ENCODE measurements around the gene RIMBP3B.
"Not testable (repeated sequence)": the region's sequence is repeated elsewhere in the genome, so short reads cannot be mapped to it uniquely, and the experiment has no call there.

Gene RIMBP3B

GRCh38 chr22:21384468-21385357 is 1.2 kb downstream of the RIMBP3B start:
- not testable (repeated sequence) for H3K4me1 ChIP-seq (ENCODE audit: control insufficient read depth, insufficient read depth, low read length); H3K27me3 ChIP-seq (ENCODE audit: control insufficient read depth, insufficient read depth, low read length); H3K4me3 ChIP-seq (ENCODE audit: low read depth, low read length); H3K9me3 ChIP-seq (ENCODE audit: control insufficient read depth, insufficient read depth, low read length); H3K36me3 ChIP-seq (ENCODE audit: control insufficient read depth, insufficient read depth, low read length); H3K9ac ChIP-seq (ENCODE audit: low read depth, low read length)

GRCh38 chr22:21389480-21389879 is 5.9 kb downstream of the RIMBP3B start:
- H3K4me1 ChIP-seq (ENCODE audit: control insufficient read depth, insufficient read depth, low read length); H3K9ac ChIP-seq (ENCODE audit: low read depth, low read length); H3K4me3 ChIP-seq (ENCODE audit: low read depth, low read length); H3K9me3 ChIP-seq (ENCODE audit: control insufficient read depth, insufficient read depth, low read length); H3K27me3 ChIP-seq (ENCODE audit: control insufficient read depth, insufficient read depth, low read length); H3K36me3 ChIP-seq (ENCODE audit: control insufficient read depth, insufficient read depth, low read length): not testable (repeated sequence)

- not testable (repeated sequence) for H3K36me3 ChIP-seq (ENCODE audit: control insufficient read depth, insufficient read depth, low read length); H3K9ac ChIP-seq (ENCODE audit: low read depth, low read length)
Measured at GRCh38 chr22:21390013-21390412, 6.5 kb downstream of the RIMBP3B start.

GRCh38 chr22:21394613-21395012 is 11.1 kb downstream of the RIMBP3B start:
- not testable (repeated sequence) for H3K27me3 ChIP-seq (ENCODE audit: control insufficient read depth, insufficient read depth, low read length); H3K9ac ChIP-seq (ENCODE audit: low read depth, low read length); H3K4me3 ChIP-seq (ENCODE audit: low read depth, low read length); H3K9me3 ChIP-seq (ENCODE audit: control insufficient read depth, insufficient read depth, low read length); H3K4me1 ChIP-seq (ENCODE audit: control insufficient read depth, insufficient read depth, low read length); H3K36me3 ChIP-seq (ENCODE audit: control insufficient read depth, insufficient read depth, low read length)

More at GRCh38 chr22:21390013-21390412, 6.5 kb downstream of the RIMBP3B start:
- H3K4me3 ChIP-seq (ENCODE audit: low read depth, low read length); H3K27me3 ChIP-seq (ENCODE audit: control insufficient read depth, insufficient read depth, low read length); H3K9me3 ChIP-seq (ENCODE audit: control insufficient read depth, insufficient read depth, low read length); H3K4me1 ChIP-seq (ENCODE audit: control insufficient read depth, insufficient read depth, low read length): not testable (repeated sequence)

GRCh38 chr22:21401197-21401969 is 17.8 kb downstream of the RIMBP3B start:
- H3K9me3 ChIP-seq (ENCODE audit: control insufficient read depth, insufficient read depth, low read length); H3K27me3 ChIP-seq (ENCODE audit: control insufficient read depth, insufficient read depth, low read length); H3K36me3 ChIP-seq (ENCODE audit: control insufficient read depth, insufficient read depth, low read length); H3K4me3 ChIP-seq (ENCODE audit: low read depth, low read length); H3K4me1 ChIP-seq (ENCODE audit: control insufficient read depth, insufficient read depth, low read length); H3K9ac ChIP-seq (ENCODE audit: low read depth, low read length): not testable (repeated sequence)

- not testable (repeated sequence) for H3K36me3 ChIP-seq (ENCODE audit: control insufficient read depth, insufficient read depth, low read length); H3K9me3 ChIP-seq (ENCODE audit: control insufficient read depth, insufficient read depth, low read length); H3K4me1 ChIP-seq (ENCODE audit: control insufficient read depth, insufficient read depth, low read length); H3K27me3 ChIP-seq (ENCODE audit: control insufficient read depth, insufficient read depth, low read length); H3K9ac ChIP-seq (ENCODE audit: low read depth, low read length); H3K4me3 ChIP-seq (ENCODE audit: low read depth, low read length)
Measured at GRCh38 chr22:21402763-21403314, 19.3 kb downstream of the RIMBP3B start.

GRCh38 chr22:21407139-21407538 is 23.6 kb downstream of the RIMBP3B start:
- H3K9me3 ChIP-seq (ENCODE audit: control insufficient read depth, insufficient read depth, low read length); H3K27me3 ChIP-seq (ENCODE audit: control insufficient read depth, insufficient read depth, low read length); H3K4me1 ChIP-seq (ENCODE audit: control insufficient read depth, insufficient read depth, low read length); H3K36me3 ChIP-seq (ENCODE audit: control insufficient read depth, insufficient read depth, low read length); H3K9ac ChIP-seq (ENCODE audit: low read depth, low read length); H3K4me3 ChIP-seq (ENCODE audit: low read depth, low read length): not testable (repeated sequence)

- H3K4me1 ChIP-seq (ENCODE audit: control insufficient read depth, insufficient read depth, low read length); H3K9ac ChIP-seq (ENCODE audit: low read depth, low read length): not testable (repeated sequence)
Measured at GRCh38 chr22:21407792-21408191, 24.2 kb downstream of the RIMBP3B start.

GRCh38 chr22:21416375-21416774 is 32.8 kb downstream of the RIMBP3B start:
- not testable (repeated sequence) for H3K36me3 ChIP-seq (ENCODE audit: control insufficient read depth, insufficient read depth, low read length); H3K4me1 ChIP-seq (ENCODE audit: control insufficient read depth, insufficient read depth, low read length); H3K27me3 ChIP-seq (ENCODE audit: control insufficient read depth, insufficient read depth, low read length); H3K4me3 ChIP-seq (ENCODE audit: low read depth, low read length); H3K9ac ChIP-seq (ENCODE audit: low read depth, low read length); H3K9me3 ChIP-seq (ENCODE audit: control insufficient read depth, insufficient read depth, low read length)

More at GRCh38 chr22:21407792-21408191, 24.2 kb downstream of the RIMBP3B start:
- not testable (repeated sequence) for H3K4me3 ChIP-seq (ENCODE audit: low read depth, low read length); H3K36me3 ChIP-seq (ENCODE audit: control insufficient read depth, insufficient read depth, low read length); H3K9me3 ChIP-seq (ENCODE audit: control insufficient read depth, insufficient read depth, low read length); H3K27me3 ChIP-seq (ENCODE audit: control insufficient read depth, insufficient read depth, low read length)

- not testable (repeated sequence) for H3K4me3 ChIP-seq (ENCODE audit: low read depth, low read length); H3K4me1 ChIP-seq (ENCODE audit: control insufficient read depth, insufficient read depth, low read length); H3K9ac ChIP-seq (ENCODE audit: low read depth, low read length); H3K36me3 ChIP-seq (ENCODE audit: control insufficient read depth, insufficient read depth, low read length); H3K27me3 ChIP-seq (ENCODE audit: control insufficient read depth, insufficient read depth, low read length); H3K9me3 ChIP-seq (ENCODE audit: control insufficient read depth, insufficient read depth, low read length)
Measured at GRCh38 chr22:21417227-21417746, 33.7 kb downstream of the RIMBP3B start, which contains the start of gene HIC2. TSS of gene HIC2 (plus strand) at chr22:21417371. CDS start at chr22:21442832, 25,461 bp downstream.

- H3K27me3 ChIP-seq (ENCODE audit: control insufficient read depth, insufficient read depth, low read length); H3K36me3 ChIP-seq (ENCODE audit: control insufficient read depth, insufficient read depth, low read length); H3K4me1 ChIP-seq (ENCODE audit: control insufficient read depth, insufficient read depth, low read length); H3K9me3 ChIP-seq (ENCODE audit: control insufficient read depth, insufficient read depth, low read length); H3K4me3 ChIP-seq (ENCODE audit: low read depth, low read length); H3K9ac ChIP-seq (ENCODE audit: low read depth, low read length): not testable (repeated sequence)
Measured at GRCh38 chr22:21417853-21418252, 34.3 kb downstream of the RIMBP3B start.

Data from iPS-15b (cell line).